H1 (cell line): ENCODE results near the gene NCCRP1. TPM values are rescaled to one million over a fixed set of nuclear protein-coding genes. Genes with fewer than 3 reads are reported as not detected.

Experiments used
- ASH2L ChIP-seq: fragments of 200-600, 300-600 bp; sonication (generic); IDR thresholded peaks from one replicate; pipeline ENCODE4 v1.7.1; 2017; ENCODE audit warnings: low read length
- CREB1 ChIP-seq: IDR thresholded peaks from 2 replicates; pipeline ENCODE4 v1.6.1; 2012; ENCODE audit warnings: inconsistent platforms
- EZH2 ChIP-seq: fragments of 200-600 bp; sonication (generic); IDR thresholded peaks from 2 replicates; pipeline ENCODE4 v1.7.1; 2012; ENCODE audit warnings: low read depth, mild to moderate bottlenecking, moderate library complexity, low read length, inconsistent platforms; ENCODE audit not compliant: severe bottlenecking
- RBBP5 ChIP-seq: IDR thresholded peaks from 2 replicates; pipeline ENCODE4 v1.7.1; 2012; ENCODE audit warnings: low read depth, mild to moderate bottlenecking, inconsistent platforms, low read length, moderate library complexity, borderline replicate concordance
- SRF ChIP-seq: IDR thresholded peaks from 2 replicates; pipeline ENCODE4 v1.6.1; 2011; ENCODE audit warnings: mild to moderate bottlenecking, low read depth, low read length, moderate library complexity
- TAF1 ChIP-seq: IDR thresholded peaks from 2 replicates; pipeline ENCODE4 v1.6.1; 2011; ENCODE audit warnings: mild to moderate bottlenecking, low read depth, low read length
- TBP ChIP-seq: IDR thresholded peaks from 2 replicates; pipeline ENCODE4 v1.6.1; 2011; ENCODE audit warnings: low read depth, low read length, improper control_type of control experiment
- polyA plus RNA-seq, 7 experiments: library from polyadenylated mRNA; depleted of rRNA in 3 of 7; stranded (reverse) in 5 of 7; unstranded in 2 of 7; fragments of >200 nt in 5 of 7; fragments of 200-250 nt in 2 of 7; gene quantifications; 1 replicate in 5 of 7; 2 replicates in 1 of 7; 4 replicates in 1 of 7; pipeline versions ENCODE4 v1.2.1 to v1.2.3, GENCODE V29; 2011 to 2013; ENCODE audit warnings: missing spikeins in 2 of 7, mixed read lengths in 2 of 7
- total RNA-seq: library from RNA; stranded (reverse); fragmentation: NEBNext Ultra II Directional; extraction: Animal tissue kit (Norgen Biotek cat#: 25700); gene quantifications from 2 replicates; pipeline ENCODE4 v1.2.1, GENCODE V29; 2021

NCCRP1 gene
- total and polyA plus RNA-seq, 2 of the 8 experiments (the other 6 are each of a cell fraction or from before 2014, with no cell fraction given) = 2.8 to 7.9 TPM

DNA sequence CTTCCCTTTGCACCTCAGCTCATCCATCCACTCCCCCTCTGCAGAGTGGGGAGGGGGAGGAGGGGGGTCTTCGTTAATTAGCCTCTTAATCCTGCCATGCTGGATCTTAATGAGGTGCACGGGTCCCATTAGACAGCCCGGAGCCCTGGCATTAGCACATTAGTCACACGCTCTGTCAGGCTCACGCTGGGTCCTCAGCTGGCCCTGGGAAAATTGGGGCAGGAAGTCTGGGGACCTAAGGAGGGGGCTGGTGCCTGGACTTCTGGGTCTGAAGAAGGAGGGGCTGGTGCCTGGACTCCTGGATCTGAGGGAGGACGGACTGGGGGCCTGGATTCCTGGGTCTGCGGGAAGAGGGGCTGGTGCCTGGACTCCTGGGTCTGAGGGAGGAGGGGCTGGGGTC is 444 bp upstream of the NCCRP1 start (continued):
- TF ChIP-seq EZH2 (no peak), CREB1 (no peak), SRF (no peak), RBBP5 (no peak), TAF1 (no peak), TBP (no peak), ASH2L (no peak)
